EH (cell line): ENCODE data around the gene CKMT1A.
"Not testable (repeated sequence)": the region's sequence is repeated elsewhere in the genome, so short reads cannot be mapped to it uniquely, and the experiment has no call there.

Source experiments
- DNase-seq: peaks from one replicate; pipeline ENCODE4 v3.0.0-alpha.2; 2015; ENCODE audit warnings: low read depth

The CKMT1A gene

DNA sequence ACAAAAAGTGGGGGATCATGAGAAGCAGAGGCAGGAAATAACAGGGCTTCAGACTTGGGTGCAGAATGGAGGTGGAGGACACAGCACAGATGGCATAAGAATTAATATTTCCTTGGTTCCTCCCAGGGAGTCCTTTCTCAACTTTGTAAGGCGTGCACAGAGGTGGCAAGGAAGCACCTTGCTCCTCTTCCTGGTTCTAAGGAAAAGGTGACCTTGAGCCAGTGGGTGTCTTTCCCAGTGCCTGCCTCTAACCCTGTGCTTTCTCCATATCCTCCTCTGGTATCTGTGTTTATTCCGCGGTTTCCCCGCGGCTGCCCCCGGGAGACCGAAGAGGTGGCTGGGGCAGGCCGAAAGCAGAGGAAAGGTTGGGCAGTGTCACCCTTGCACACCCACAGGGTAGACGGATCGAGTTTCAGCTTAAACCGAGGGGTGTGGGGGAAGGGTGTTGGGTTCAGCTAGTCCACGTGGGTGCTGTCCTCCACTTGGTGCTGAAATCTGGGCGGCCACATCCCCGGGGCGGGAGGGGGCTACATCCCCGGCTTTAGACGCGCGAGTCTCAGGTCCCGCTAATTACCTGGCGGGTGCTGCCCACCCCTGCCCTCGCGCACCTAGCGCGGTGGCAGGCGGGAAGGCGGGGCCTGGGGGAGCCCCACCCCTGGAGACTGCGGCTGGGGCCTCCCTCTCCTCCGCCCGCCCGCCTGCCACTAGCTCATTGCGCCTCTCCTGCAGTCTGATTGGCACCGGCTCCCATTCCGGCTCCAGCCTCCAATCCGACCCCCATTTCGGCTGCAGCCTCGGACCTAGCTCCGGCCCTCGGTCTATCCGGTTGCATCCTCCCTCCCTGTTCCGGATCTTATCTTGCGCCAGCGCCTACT lies at the start of gene CKMT1A:
TSS of gene CKMT1A (plus strand) at position 712 of the 875 bp plus-strand sequence. CDS start 192 bp downstream, outside the sequence.
- DNase-seq: not testable (repeated sequence)

DNA sequence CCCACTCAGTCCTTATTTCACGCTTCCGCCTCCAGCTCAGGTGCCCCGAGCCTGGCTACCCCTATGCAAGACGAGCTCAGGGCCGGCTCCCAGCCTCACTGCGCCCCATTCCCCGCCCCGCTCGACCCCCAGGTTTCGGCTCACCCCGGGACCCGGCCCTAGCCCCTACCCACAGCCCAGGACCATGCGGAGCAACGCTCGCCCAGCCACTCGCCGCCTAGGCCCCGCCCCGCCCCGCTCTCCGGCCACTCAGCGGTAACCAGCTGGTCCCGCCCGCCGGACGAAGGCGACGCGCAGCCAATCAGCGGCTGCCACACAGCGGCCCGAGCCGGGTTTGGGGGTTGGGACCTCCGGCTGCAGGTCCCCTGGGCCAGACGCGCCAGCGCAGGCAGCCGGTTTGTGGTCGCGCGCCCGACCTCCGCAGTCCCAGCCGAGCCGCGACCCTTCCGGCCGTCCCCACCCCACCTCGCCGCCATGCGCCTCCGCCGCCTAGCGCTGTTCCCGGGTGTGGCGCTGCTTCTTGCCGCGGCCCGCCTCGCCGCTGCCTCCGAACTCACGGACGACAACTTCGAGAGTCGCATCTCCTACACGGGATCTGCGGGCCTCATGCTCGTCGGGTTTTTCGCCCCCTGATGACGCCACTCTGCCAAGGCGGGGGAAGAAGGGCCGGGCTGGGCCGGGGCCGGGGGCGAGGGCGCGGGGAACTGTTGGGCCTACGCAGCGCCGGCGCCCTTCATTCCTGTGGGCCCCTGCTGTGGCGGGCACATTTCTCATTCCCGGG lies 44.8 kb upstream of the CKMT1A start, which contains the start of gene CATSPER2:
TSS of gene CATSPER2 (minus strand) at position 196 of the 781 bp plus-strand sequence. CDS start 783 bp downstream, outside the sequence.
- DNase-seq: no peak

DNA sequence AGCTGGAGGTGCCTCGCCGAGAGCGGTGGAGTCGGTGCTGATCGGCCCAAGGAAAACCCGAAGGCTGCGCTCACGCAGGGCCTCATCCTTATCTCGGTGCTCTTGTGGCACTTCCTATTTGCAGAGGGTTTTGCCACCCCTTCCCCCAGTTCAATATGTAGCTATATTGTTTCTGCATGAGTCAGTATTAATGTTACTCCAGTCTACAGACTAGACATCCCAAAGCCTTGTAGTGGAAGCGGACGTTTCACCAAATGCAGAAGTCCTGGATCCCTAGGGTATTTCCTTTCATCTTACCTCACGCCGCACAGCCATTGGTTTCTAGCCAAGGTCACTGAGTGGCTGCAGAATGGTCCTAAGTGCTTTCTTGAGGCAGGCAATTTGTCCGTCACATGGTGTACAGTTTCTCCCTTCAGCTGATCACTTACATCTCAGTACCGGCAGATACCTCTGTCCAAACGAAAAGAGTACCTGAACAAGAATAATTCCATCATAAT lies 44.2 kb upstream of the CKMT1A start:
- not testable (repeated sequence) for DNase-seq

DNA sequence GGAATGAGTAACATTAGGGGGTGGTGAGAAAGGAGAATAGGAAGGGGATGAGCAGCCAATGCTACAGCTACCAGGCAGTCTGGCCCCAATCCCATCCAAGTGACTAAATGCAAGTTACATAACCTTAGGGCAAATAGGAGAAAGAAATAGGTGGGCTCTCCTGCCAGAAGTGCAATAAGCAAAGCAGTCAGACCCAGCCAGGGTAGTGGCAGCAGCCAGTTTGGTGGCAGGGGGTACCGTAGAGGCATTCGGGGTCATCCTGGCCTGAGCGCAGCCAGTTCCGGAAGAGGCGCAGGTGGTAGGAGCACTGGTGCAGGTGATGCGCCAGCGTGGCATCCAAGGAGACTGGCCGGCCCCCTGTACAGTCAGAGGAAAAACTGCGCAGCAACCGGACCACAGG lies 33.9 kb upstream of the CKMT1A start:
- DNase-seq: not testable (repeated sequence)

DNA sequence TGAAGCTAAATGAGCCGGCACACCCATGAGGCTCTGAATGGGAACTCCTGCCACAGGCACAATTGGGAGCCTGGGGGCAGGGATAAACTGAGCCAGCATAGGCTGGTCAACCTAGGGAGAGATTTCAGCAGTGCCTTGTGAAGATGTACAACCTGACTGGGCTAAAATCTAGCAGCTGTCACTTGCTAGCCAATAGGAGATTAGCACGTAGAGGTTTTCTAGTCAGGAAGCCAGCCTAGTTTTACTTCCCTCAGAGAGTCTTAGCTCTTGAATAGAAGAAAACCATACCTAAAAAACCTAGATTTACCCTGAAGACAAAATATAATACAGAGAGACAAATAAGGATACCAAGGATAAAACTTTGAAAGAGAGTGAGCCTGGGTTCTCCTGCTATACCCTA lies 31.4 kb upstream of the CKMT1A start:
- not testable (repeated sequence) for DNase-seq

DNA sequence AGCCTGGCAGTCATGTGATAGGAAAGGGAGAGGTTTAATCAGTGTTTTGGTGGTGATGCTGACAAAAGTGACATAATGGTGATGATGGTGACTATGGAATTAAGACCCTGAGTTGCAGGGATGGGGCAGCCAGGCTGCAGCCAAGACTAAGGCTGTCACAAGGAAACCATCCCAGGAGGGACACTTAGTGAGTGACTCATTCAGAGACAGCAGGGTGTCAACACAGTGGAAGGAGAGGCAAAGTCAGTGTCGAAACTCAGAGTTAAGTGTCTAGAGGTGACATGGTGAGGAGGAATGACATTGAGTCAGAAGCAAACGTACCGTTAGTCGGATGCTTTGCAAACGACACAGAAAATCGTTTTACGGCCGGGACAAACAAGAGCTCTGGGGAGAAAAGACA lies 30.3 kb upstream of the CKMT1A start:
- DNase-seq: not testable (repeated sequence)

DNA sequence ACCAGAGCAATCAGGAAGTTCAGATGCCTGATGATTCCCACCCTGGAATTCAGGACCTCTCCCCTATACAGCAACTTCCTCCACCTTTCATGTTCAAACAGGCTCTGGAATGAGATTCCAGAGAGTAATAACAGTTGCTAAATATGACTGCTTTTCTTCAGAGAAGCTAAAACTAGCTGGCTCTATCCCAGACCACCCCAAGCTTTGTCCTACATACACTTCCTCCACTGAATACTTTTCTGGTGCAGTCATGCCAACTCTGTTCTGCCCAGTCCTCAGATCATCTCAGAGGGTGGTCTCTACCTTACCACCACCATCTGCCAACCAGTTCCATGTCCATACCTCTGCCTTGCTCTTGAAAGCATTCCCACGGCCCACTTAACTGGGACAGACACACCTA lies 27.5 kb upstream of the CKMT1A start:
- not testable (repeated sequence) for DNase-seq

DNA sequence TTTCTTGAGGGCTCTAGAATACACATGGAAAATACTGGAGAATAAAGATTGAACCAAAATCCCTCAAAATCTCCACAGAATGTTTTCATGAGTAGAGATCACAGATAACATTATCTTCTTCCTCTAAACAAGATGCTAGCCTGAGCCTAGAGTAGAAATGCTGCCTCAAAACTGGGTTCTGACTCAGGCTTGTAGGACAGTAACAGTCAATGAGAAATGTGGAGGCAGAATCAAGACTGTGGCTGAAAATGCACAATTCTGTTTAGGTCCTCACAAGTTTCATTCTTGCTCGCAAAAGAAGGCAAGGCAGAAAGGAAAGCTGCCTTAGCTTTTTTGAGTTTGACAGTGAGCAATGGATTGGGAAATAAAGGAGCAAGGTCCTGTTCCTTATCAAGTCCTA lies 19.5 kb upstream of the CKMT1A start:
- not testable (repeated sequence) for DNase-seq

DNA sequence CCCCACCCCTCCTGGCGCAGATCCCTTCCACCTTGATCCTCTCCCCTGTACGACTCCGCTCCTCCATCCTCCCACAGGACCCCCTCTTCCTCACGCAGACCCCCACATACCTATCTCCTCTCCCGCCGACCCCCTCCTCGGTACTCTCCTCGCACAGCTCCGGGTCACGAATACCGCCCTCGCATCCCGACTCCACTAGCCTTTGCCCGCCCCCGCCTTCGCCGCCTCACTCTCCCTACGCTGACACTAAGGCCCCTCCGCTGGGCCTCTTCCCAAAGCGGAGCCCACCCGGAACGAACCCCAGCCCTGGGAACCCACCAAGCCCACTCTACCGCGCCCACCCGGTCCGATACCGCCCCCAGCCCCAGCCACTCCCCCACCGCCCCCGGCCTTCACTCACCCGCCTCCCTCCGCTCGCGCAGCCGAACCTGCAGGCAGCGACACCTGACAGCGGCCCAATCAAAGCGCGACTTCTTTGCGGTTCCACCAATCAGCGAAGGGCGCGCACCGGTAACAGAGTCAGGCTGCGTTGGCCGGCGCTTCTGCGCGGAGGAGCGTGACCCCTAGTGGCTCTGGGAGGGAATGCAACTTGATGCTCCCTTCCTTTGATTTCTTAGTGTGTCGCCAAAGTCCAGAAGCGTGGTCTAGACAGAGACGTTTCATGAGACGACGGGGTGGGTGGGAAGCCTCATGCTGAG lies 3.9 kb upstream of the CKMT1A start:
- DNase-seq: not testable (repeated sequence)

DNA sequence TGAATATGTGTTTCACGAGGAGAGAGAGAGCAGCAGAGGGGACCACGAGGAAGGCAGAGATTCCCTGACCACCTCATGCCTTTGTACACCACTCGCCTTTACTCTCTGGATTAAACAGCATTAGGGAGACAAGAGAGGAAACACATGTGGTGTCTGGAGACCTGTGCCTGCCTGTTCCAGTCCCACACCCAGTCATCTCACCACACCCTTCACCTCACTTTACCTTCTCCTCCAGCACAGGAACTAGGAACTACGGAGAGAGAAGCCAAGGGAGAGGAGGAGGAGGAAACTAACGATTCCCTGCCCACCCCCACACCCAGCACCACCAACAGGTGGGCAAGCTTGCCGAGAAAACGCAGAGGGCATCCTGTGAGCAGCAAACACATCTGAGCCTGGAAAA lies 980 bp upstream of the CKMT1A start:
- not testable (repeated sequence) for DNase-seq

DNA sequence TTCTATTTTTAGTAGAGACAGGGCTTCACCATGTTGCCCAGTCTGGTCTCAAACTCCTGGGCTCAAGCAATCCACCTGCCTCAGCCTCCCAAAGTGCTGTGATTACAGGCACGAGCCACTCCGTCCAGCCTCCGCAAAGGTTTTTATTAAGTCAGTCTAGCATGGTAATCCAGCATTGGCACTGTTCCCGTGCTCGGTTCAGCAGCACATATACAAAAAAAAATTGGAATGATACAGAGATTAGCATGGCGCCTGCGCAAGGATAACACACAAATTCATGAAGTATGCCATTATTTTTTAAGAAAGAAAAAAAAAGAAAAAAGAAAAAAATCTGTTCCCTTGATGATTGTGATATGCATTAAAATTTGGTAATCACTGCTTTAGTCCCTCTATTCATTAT lies 8.5 kb downstream of the CKMT1A start:
- DNase-seq: no peak

DNA sequence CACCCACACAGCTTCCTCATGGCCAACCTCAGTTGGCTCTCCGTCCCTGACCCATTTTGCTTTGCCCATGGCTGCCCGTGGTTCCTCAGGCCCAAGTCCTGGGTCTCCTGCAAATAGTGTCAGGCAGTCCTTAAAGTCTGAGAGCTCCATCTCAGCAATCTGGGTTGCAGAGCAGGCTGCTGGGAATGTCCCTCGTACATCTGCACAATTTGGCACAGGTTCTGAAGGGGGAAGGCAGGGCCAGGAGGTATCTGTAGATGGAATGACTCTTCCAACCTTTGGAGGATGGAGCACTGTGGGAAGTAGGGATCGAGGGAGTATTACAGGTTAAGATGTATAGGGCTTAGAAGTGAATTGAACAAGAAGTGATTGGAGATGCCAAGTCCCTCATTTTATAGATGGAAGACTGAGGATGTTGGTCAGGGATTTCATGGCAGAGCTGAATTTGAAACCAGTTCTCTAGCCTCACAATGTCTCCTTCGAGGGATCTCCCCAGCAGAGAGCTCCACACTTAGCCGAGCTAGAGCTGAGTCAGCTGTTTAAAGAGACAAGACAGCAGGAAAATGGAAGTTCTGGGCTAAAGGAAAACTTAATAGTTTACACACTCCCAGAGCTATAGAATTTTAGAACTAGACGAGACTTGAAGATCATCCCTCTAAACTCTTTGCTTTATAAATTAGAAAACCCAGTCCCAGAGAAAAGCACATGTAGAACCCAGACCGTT lies 9.2 kb downstream of the CKMT1A start:
- no peak for DNase-seq

DNA sequence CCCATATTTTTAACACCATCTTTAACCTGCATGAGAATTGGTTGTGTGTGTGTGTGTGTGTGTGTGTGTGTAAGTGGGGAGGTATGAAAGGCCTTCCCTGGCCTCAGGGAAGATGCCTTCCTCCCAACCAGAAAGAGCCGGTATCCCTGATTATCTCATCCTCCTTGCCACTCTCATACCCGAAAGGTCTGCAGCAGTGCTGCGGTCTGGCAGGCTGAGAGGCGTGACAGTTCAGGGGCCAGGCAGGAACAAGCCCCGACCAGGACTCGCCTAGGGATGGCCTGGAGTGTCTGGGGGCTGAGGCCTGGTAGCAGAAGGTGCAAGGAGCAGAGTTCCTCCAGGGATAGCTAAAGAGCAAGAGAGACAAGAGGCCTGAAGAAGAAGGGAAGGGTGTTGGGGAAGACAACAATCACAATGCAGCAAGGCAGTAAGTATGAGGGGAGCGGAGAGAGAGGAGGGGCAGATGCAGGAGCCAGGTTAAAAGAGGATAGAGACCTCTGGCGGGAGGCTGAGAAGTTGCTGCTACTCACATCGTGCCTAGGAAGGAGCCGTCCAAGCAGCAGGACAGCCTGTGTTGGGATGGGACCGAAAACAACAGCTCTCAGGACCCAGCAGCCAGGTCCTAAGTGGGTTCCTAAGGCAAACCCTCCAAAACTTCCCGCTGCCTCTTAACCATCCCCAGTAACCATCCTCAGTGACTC lies 16.9 kb downstream of the CKMT1A start:
- DNase-seq: not testable (repeated sequence)

DNA sequence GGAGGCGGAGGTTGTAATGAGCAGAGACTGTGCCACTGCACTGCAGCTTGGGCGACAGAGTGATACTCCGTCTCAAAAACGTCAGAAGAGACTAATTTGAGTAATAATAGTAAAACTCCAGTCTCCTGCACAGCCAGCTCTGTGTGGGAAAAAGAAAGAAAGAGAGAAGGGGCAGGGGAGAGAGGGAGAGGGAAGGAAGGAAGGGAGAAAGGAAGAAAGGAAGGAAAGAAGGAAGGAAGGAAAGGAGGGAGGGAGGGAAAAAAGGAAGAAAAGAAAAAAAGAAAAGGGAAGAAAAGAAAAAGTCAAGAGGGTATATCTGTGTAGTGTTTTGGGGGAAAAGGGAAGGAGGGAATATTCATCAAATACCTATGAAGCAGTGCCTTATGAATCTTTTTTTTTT lies 29.5 kb downstream of the CKMT1A start:
- no peak for DNase-seq

DNA sequence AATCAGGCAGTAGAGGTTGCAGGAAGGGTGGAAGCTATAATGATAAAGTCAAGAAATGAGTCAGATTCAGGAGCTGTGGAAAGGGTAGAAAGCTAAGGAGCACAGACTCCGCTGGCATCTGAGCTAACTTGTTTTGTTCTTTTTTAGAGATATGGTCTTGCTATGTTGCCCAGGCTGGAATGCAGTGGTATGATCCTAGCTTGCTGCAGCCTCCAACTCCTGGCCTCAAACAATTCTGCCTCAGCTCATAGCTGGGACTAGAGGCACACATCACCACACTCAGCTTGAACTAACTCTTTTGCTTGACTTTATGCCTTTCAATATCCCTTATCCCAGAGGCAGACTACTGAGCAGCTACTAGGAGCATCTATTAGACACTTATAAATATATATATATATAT lies 32.6 kb downstream of the CKMT1A start:
- DNase-seq: not testable (repeated sequence)

DNA sequence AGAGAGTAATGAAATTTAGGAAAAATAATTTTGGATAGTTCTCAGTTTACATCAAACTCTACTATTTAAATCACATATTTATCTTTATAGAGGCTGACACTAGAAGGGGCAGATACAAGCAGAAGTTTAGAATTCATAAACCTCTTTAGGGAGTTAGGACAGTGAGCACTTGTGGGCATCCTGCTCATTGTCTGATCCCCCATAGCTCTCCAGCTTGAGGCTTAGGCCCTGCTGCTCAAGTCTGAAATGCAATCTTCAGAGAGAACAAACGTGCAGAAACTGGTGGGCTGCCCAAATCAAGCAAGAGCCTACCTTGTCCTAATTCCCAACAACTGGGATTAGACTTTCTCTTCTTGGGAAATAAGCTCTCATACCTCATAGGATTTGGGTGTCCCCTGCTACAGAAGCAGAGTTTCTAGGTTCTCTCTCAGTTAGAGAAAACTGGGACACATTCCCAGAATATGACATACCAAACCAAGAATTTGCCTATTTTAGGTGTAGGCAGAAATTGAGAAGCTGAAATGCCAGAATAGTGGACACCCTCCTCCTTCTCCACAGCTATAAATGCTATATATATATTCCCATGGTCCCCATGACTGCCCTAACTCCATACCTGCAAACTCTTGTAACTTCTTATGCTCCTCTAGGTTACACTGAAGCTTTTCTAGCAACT lies 34.5 kb downstream of the CKMT1A start:
- DNase-seq: peak; percentile 72

DNA sequence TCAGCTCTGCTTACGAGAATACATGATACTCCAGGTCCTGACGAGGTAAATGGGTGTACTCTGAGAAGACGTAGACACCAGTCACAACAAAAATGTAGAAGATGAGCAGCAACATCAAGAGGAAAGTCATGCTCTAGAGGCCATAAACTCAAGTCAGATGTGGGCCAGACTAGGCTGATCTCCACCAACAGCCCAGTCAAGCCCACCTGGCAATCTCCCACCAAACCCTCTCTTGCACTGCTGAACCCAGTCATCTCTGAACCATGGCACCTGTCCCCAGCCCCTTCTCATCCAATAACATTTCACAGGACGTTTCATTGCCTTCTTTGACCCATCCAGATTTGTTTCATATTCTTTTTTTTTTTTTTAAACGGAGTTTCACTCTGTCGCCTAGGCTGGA lies 41.8 kb downstream of the CKMT1A start:
- DNase-seq: no peak

DNA sequence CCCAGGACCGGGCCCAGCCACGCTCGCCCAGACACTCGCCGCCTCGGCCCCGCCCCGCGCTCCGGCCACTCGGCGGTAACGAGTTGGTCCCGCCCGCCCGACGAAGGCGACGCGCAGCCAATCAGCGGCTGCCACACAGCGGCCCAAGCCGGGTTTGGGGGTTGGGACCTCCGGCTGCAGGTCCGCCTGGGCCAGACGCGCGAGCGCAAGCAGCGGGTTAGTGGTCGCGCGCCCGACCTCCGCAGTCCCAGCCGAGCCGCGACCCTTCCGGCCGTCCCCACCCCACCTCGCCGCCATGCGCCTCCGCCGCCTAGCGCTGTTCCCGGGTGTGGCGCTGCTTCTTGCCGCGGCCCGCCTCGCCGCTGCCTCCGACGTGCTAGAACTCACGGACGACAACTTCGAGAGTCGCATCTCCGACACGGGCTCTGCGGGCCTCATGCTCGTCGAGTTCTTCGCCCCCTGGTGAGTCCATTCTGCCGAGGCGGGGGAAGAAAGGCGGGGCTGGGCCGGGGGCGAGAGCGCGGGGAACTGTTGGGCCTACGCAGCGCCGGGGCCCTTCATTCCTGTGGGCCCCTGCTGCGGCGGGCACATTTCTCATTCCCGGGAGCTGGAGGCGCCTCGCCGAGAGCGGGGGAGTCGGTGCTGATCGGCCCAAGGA lies 52.7 kb downstream of the CKMT1A start, which contains the start of gene PDIA3:
TSS of gene PDIA3 (plus strand) at position 194 of the 658 bp plus-strand sequence. CDS start at position 296, 102 bp downstream.
- peak; percentile 91 for DNase-seq

DNA sequence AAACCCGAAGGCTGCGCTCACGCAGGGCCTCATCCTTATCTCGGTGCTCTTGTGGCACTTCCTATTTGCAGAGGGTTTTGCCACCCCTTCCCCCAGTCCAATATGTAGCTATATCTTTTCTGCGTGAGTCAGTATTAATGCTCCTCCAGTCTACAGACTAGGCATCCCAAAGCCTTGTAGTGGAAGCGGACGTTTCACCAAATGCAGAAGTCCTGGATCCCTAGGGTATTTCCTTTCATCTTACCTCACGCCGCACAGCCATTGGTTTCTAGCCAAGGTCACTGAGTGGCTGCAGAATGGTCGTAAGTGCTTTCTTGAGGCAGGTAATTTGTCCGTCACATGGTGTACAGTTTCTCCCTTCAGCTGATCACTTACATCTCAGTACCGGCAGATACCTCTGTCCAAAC lies 53.2 kb downstream of the CKMT1A start:
- peak; percentile 68 for DNase-seq
